ENCODE results near the gene IGFLR1.

- TF ChIP-seq BHLHE40 (IDR thresholded peaks at IDR 0.05; ENCODE audit: borderline replicate concordance), result no peak
- 0 out of 2 replicates have a peak, but pooled peaks have one; percentile 17 for TF ChIP-seq ELF4 (IDR thresholded peaks at IDR 0.05)
- TF ChIP-seq HDGF (IDR thresholded peaks at IDR 0.05; ENCODE audit: borderline replicate concordance), result no peak
- no peak for TF ChIP-seq SP1 (IDR thresholded peaks at IDR 0.05)
- TF ChIP-seq NFRKB (IDR thresholded peaks at IDR 0.05), result no peak
- TF ChIP-seq TARDBP (IDR thresholded peaks at IDR 0.05), result no peak
- no peak for TF ChIP-seq FOXM1 (IDR thresholded peaks at IDR 0.05; ENCODE audit: borderline replicate concordance)
Observed at GRCh38 chr19:35744430-35745327, 2.4 kb upstream of the IGFLR1 start.

All from HEK293T (cell line).